GM06990 (cell line): ENCODE measurements around the gene PIAS4.
A peak's percentile ranks its signal among the peaks of the same experiment; 100 is the strongest.

ENCODE experiments used
- DNase-seq: peaks from one replicate; pipeline ENCODE4 v3.0.0-alpha.2; 2011; ENCODE audit not compliant: insufficient read length; ENCODE audit errors: extremely low read depth
- H3K27me3 ChIP-seq: replicated peaks from 2 replicates; pipeline ENCODE4 v1.6.0; 2011; ENCODE audit warnings: low read length; ENCODE audit not compliant: control insufficient read depth, insufficient read depth
- H3K36me3 ChIP-seq: 2 replicates; pipeline ENCODE4 v1.5.1; 2011; ENCODE audit warnings: low read length; ENCODE audit not compliant: control insufficient read depth, insufficient read depth
- H3K4me3 ChIP-seq: replicated peaks from 2 replicates; pipeline ENCODE4 v1.5.1; 2011; ENCODE audit warnings: low read depth, mild to moderate bottlenecking, control low read depth, low read length
- TF ChIP-seq, protein P1 (sequence below): IDR thresholded peaks from 2 replicates; pipeline ENCODE4 v1.5.1; 2011; ENCODE audit warnings: low read length, control low read depth, mild to moderate bottlenecking, inconsistent platforms; ENCODE audit not compliant: insufficient read depth, poor library complexity, severe bottlenecking

The PIAS4 gene

DNA sequence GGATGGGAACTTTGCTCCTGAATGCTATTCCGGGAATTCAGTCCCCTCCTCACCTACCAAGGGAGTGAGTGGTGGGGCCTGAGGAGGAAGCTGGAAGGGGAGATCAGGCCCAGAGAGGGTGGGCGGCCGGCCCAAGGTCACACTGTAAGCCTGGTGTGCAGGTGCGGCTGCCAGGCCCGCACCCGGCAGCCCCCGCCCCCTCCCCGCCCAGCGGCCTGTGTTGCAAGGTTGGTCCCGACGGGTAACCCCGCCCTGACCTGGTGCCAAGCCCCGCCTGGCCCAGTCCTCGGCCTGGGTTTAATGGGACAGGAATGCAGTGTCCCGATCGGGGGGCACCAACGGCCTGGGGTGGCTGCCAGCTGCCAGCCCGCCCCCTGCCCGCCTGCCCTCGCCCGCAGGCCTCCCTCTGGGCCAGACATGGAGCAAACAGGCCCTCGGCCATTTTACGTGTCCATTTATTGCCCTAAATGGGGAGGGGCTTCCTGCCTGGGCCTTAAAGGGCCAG lies 53.7 kb downstream of the PIAS4 start:
- TF ChIP-seq, protein P1, sequence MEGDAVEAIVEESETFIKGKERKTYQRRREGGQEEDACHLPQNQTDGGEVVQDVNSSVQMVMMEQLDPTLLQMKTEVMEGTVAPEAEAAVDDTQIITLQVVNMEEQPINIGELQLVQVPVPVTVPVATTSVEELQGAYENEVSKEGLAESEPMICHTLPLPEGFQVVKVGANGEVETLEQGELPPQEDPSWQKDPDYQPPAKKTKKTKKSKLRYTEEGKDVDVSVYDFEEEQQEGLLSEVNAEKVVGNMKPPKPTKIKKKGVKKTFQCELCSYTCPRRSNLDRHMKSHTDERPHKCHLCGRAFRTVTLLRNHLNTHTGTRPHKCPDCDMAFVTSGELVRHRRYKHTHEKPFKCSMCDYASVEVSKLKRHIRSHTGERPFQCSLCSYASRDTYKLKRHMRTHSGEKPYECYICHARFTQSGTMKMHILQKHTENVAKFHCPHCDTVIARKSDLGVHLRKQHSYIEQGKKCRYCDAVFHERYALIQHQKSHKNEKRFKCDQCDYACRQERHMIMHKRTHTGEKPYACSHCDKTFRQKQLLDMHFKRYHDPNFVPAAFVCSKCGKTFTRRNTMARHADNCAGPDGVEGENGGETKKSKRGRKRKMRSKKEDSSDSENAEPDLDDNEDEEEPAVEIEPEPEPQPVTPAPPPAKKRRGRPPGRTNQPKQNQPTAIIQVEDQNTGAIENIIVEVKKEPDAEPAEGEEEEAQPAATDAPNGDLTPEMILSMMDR, result no peak
- Histone ChIP-seq H3K4me3 (peak overlapping the region; percentile 58), H3K36me3 (peaks cover 12% of the 10 kb centered on the region), H3K27me3 (no peaks in the 10 kb centered on the region)
- DNase-seq, result no peak

DNA sequence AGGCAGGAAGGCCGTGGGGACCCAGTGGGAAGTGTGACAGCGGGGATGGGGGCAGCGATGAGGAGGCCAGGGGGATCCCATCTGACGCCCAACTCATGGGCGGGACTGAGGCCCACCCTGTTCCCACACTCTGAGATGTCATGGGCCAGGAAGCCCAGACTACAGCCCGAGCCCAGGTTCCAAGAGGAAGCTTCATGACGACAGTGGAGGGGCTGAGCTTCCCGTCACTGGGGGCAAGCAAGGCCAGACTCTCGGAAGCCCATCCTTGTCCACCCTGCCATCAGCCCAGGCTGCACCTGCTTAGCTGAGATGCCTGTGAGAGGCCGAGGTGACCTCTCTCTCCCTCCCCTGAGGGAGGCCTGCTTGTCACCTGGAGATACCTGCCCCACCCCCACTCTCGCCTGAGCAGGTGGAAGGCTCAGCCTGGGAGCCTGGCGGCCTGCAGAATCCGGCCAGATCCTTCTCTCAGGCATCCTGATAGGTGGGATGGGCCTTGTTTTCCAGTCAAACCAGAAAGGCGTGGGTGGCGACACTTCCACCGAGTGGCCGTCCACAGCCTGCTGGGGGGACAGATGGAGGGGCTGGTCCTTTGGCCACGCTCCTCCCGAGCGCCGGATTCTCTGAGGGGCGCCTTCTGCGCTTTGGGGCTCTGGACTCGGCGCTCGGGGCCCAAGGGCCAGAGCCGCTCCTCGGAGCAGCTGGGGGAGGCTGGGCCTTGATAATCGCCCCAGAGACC lies 54.3 kb downstream of the PIAS4 start:
- Histone ChIP-seq H3K4me3 (peak overlapping the region; percentile 58), H3K27me3 (no peaks in the 10 kb centered on the region), H3K36me3 (peaks cover 12% of the 10 kb centered on the region)
- TF ChIP-seq, protein P1, result no peak
- no peak for DNase-seq

DNA sequence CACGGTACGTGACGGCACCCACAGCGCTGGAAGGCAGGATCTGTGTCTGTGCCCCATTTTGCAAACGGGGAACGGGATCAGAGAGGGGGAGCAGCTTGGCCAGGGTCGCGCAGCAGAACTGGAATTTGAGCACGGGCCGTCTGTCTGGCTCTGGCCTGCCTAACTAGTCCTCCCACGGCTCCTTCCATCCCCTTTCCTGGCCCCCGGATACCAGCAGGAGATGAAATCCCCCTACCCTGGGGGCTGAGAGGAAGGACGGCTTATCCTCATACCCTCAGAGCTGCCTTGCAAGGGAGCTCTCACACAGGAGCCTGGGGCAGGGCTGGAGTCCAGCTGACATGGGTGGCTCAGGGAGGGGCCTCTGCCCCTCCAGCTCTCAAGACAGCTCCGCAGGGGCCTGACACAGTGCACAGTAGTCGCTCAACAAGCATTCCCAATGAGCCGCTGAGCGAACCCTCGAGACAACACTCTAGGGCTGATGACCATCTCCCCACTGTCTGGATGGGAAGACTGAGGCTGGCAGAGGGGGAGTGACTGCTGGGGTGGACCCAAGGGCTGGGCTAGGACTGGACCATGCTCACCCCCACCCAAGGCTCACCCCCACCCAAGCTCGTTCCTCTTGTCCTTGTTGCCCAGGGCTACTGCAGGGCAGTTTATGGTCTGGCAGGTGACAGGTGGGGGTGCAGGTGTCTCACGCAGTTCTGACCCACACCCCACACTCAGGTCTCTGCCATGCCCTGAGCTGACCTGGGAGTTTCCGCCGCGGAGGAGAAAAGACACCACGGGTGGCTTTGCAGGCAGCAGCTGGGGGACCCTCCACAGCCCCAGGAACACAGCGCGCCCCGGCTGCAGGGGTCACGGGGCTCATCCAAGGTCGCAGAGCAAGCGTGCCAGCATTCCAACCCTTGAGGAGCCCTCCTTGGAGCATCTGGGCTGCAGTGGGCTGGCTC lies 55.2 kb downstream of the PIAS4 start:
- no peak for DNase-seq
- Histone ChIP-seq H3K4me3 (peak overlapping the region; percentile 92), H3K36me3 (peaks cover 12% of the 10 kb centered on the region), H3K27me3 (no peaks in the 10 kb centered on the region)
- TF ChIP-seq, protein P1, result no peak

DNA sequence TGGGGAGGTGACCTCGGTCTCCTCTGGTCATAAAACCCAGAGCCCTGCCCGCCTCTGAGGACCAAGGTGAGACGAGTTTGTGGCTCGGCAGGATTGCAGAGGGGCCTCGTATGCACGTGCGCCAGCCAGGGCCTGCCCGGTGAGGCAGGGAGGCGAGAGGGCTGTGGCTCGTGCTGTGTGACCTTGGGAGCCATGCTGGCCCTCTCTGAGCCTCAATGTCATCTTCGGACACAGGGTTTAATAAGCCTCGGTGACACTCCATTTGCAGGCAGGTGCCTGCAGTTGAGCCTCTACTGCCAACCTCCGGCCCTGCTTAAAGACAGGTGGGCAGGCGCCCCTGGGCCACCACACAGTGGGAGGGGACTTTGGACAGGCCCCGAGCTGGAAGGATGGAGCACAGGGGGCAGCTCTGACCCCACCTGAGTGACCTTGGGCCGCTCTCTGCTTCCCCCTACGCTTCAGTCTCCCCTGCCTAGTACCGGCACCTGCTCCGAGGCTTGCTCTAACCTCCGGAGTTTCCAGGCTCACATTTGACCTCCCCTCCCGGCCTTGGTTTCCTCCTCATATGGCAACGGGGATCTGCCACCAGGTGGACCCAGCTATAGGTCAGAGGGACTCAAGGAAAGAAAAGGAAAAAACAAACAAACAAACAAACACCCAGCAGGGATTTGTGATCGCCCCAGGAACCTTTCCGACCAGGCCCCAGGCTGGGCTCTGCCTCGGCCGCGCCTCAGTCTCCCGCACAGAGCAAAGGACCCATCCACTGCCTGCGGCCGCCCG lies 56.0 kb downstream of the PIAS4 start:
- Histone ChIP-seq H3K4me3 (peak overlapping the region; percentile 92), H3K27me3 (no peaks in the 10 kb centered on the region), H3K36me3 (peaks cover 12% of the 10 kb centered on the region)
- DNase-seq, result no peak
- TF ChIP-seq, protein P1, result peak; percentile 20

DNA sequence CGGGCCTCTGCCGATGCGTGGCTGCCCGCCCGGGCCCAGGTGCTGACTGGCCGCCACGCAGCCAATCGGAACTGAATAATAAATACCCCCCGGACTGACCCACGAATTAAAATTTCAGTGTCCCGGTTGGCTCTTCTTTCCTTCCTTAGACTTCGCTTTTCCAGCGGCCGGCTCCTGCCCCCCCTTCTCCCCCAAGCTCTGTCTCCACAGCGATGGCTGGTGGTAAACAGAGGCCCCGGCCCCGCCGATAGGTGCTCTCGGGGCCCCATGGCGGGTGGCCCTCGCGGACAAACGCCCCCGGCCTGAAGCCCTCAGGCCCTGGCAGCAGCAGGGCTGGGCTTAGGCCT lies 56.6 kb downstream of the PIAS4 start:
- no peak for DNase-seq
- Histone ChIP-seq H3K36me3 (peaks cover 12% of the 10 kb centered on the region), H3K27me3 (no peaks in the 10 kb centered on the region)

More for the DNA sequence above, 56.6 kb downstream of the PIAS4 start:
- peak overlapping the region; percentile 92 for H3K4me3 ChIP-seq
- TF ChIP-seq, protein P1, result no peak
